IPS DF 4.7 (cell line): ENCODE data around the gene PDE8A.
"Not testable (repeated sequence)": the region's sequence is repeated elsewhere in the genome, so short reads cannot be mapped to it uniquely, and the experiment has no call there.

Experiments
- DNase-seq: peaks from one replicate; pipeline ENCODE4 v3.0.0-alpha.2; 2013; ENCODE audit warnings: low spot score; ENCODE audit errors: extremely low read depth

PDE8A gene

DNA sequence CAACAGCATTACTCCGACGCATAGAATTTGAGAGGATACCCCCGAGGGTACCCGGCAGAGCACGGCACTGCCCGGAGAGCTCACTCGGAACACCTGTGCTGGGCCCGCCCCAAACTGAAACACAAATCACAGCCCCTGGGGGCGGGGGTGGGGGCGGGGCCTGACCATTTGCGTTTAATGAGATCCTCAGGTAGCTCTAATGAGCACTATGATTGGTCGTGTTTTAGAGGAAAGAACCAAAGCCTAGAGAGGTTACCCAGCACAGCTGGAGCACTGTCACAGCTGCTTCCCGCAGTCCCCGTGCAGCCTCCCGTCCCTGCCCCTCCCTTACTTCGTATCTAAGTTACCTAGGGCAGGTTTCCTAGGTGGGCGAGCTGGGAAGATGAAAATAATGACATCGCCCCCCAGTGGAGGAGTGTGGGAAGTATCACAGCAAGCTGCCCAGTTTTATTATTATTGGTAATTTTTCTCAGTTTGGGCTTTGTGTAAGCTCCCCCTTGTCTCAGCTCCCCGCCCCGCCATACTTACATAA, 187.1 kb downstream of the PDE8A start:
- peak; percentile 74 for DNase-seq

DNA sequence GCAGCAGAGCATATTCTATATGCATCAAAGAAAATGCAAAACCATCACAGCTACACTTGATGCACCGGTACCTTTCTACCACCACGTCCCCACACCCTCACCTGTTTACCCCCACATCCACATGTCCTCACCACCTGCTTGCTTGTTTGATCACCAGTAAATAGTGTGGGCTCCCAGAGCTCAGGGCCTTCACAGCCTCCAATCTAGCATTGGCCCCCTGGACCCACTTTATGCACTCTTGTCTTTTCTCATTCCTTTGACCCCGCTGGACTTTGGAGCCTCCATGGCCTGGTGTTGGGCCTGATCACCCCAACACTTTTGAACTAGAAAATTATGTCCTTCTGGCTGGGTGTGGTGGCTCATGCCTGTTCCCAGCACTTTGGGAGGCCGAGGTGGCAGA, 190.1 kb downstream of the PDE8A start:
- DNase-seq = no peak

DNA sequence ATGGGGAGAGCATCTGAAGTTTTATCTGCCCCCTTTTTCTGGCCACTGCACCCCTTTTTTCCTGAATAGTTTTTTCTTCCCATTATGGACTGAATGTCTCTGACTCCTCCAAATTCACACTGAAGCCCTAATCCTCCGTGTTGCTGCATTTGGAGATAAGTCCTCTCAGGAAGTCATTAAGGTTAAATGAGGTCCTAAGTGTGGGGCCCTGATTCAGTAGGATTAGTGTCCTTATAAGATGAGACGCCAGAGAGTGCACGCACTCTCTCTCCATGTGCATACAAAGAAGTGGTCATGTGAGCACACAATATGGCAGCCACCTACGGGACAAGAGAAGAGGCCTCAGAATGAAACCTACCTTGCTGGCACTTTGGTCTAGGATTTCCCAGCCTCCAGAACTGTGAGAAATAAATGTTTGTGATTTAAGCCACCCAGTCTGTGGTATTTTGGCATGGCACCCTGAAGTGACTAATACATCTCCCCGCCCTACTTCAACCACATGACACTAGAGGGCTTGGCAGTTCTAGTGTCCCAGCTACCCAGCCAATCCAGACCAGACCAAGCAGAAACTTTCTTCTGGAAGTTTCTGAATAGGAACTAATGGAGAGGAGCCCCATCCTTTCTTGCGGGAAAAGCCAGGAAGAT, 191.3 kb downstream of the PDE8A start:
- DNase-seq = no peak

DNA sequence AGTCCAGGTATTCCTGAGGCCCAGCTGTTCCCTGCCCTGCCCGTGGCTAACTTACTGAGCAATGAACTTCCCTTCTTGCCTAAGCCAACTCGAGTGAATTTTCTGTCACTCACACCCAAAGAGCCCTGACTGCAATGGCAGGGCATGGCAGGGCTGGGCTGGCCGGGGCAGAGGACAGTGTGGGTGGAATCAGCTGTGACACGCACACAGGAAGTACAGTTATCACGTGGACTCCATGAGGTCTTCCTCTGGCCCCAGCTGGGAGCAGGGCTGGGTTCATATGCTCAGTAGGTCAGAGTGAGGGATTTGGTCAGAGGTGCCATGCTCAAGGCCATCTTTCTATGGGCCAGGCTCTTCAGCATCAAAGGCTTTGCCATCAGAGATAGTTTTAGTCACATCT, 192.0 kb downstream of the PDE8A start:
- not testable (repeated sequence) for DNase-seq

DNA sequence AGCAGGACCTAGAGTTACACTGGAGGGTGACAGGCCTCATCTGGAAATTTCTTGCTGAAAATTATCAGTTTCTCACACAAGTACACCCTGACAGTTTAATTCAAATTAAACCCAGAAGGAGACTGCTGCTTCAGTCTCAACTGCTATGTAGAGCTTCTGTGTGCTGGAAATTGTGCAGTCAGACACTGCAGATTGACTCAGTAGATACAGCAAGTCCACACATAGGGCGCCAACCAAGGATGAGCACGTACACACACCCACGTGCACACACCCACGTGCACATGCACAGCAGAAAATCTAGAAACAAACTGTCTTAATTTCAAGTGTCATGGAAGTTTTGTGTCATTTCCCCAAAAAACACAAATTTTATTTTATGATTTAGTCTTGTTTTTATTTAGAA, 192.9 kb downstream of the PDE8A start:
- DNase-seq = no peak

DNA sequence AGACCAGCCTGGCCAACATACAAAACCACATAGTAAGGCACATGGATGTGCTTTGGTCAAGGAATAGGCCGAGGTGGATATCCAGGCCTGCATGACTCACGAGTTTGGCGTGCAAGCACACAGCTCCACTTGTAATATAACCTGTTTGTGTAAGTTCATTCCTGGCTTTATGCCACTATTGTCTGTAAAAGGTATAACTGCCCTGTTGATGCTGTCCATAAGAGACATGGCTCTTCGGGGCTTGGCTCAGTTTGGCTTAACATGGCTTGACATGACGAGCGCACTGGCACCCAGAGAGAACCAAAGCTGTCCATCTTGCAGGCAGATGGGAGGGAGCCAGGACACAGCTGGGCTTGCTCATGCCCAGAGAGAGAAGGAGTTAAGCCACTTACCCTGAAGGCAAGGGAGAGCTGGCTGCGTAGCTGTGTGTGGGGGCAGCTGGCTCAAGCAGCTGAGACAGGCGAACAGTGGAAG, 195.4 kb downstream of the PDE8A start:
- not testable (repeated sequence) for DNase-seq

DNA sequence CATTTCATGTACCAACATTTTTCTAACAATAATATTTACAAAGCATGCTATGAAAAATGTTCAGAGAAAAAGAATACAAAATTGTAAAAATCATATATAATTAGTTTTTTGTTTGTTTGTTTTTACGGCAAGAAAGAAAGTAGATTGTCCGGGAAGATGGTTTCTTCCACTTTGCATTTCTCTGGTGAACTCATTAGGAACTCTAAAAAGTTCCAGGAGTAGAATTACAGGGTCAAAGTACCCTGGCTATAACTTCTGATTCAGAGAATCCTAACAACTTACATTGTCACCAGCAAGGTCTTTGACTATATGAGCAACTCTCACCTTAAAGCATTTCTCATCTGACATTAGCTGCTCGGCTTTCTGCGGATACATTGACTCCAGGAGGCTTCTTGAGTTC, 196.7 kb downstream of the PDE8A start:
- DNase-seq = no peak

DNA sequence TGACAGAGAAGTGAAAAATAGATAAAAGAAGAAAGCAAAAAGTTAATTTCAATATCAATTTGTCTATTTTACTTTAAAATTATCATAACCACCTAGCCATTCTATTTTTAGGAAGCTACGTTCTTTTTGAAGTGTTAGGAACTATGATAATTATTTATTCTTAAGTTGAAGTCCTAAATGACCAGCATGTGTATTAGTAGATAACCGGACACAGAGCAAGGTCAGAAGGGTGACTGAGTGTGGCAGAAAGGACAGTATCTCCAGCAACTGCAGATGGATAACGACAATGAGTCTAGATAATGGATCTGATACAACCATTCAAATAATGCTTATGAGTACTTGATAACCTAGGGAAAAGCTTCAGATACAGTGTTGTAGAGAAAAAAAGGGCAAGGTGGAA, 198.0 kb downstream of the PDE8A start:
- no peak for DNase-seq

DNA sequence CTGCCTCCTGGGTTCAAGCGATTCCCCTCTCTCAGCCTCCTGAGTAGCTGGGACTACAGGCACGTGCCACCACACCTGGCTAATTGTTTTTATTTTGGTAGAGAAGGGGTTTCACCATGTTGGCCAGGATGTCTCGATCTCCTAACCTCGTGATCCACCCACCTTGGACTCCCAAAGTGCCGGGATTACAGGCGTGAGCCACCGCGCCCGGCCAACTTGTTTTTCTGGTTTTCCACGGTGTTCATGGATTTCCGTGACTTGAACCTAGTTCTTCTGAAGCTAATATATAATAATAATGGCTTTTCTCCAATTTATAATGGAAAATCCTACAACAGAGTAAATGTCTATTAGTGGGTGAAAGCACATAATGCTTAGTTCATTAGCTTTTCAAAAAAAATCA, 203.7 kb downstream of the PDE8A start:
- DNase-seq = not testable (repeated sequence)

DNA sequence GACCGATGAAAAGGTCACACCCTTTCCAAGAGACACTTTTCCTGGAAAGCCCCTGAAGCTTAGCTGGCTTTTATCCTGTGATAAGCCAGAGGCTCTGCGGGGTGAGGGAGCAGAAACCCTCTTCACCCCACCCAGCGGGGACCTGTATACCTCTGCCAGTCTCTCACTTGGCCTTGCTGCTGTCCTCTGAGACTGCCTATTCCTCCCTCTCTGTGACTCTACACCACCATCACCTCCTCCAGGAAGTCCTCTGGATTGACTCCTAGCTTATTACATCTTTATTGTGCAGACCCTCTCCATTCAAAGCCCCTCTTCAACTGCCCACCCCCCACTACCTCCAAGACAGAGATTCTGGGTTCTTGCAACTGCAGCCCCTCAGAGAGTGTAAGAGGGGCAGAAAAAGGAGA, 206.5 kb downstream of the PDE8A start:
- not testable (repeated sequence) for DNase-seq
